Measurements from ENCODE around the gene FKBP4.

FKBP4 gene

DNA sequence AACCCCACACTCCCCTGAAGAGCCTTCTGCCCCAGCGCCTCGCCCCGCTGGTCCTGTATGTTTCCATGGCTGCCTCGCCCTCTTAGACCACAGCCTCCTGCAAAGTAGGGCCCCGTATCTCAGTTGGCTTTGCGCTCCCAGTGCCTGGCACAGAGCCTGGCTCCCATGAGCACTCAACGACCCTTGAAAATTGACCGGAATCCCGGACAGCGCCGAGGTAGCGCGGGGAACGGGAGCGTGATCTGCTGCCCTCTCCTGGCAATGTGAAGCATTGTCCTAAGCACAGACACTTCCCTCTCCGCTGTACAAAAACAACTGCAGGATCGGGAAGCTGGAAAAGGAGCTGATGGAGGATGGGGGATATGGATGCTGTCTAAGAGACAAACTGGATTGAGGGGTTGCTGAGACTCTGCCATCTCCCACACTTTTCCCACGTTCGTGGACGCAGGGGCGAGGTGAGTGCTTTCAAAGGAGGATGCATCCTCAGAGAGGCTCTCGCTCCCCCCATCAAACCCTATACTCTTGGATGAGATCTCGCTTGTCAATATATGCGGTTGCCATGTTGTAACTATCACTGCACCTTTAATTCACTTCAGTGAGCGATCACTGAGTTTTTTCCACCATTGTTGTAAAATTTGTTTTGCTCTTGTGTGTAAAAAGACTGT is 10.7 kb upstream of the FKBP4 start:
- peak; percentile 36 to 66 for DNase-seq

DNA sequence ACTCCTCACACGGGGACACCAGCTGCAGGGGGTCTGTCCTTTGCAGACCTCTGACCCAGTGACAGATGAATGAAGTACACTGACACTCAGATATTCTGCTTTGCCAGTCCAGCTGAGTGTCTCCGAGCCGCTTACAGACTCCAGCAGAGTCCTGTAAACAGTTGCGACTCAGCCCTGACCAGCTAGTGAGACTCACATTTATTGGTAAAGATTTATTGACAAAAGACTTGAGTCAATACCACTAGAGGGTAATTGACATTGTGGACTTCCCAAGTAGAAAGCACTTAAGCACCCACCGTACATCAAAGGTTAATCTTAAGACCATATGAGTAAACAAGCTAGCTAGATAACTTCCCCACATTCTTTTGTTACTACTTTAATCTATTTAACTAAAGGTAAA is 9.8 kb upstream of the FKBP4 start:
- DNase-seq = no peak

DNA sequence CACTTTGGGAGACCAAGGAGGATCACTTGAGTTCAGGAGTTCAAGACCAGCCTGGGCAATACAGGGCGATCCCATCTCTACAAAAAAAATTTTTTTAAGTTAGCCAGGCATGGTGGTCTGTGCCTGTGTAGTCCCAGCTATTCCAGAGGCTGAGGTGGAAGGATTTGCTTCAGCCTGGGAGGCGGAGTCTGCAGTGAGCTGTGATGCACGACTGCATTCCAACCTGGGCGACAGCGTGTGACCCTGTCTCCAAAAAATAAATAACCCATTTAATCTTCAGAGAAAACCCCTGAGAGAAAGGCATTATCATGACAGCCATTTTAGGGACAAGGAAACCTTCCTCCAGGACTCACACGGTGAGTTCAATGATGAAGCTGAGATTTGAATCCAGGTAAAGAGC is 3.7 kb upstream of the FKBP4 start:
- DNase-seq = no peak

DNA sequence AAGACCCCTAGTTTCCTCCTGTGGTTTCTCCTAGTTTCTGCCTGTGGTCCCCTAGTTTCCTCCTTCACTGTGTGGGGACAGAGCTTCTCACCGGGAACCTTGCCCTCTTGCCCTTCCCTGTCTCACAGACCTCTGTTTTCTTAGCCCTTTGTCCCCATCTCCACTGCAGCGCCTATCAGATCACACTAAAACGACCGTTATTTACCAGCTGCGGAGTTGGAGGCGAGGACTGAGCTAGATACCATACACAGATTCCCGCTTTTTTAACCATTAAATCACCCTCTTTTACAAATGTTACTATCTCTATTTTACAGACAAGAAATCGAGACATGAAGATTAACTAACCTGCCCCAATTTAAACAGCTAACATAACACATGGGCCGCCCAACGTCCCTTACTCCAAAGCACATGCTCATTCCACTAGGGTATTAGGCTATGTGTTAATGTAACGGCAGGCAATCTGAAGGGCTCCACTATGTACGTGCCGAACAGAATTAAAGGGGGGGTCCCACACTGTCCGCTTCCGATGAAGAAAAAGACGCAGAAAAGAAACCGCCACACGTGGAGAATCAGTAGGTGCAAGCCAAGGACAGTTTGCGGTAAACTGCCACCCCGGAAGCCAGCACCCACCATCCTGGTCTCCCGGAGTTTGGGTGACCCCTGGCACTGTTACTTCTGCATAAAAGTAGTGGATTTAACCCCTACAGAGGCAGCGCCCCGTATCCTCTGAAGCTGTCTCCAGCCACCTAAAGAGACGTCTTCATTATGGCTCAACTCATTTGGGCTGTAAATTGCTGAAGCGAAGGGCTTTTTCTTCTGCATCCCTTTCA is 1.9 kb upstream of the FKBP4 start:
- DNase-seq = no peak

DNA sequence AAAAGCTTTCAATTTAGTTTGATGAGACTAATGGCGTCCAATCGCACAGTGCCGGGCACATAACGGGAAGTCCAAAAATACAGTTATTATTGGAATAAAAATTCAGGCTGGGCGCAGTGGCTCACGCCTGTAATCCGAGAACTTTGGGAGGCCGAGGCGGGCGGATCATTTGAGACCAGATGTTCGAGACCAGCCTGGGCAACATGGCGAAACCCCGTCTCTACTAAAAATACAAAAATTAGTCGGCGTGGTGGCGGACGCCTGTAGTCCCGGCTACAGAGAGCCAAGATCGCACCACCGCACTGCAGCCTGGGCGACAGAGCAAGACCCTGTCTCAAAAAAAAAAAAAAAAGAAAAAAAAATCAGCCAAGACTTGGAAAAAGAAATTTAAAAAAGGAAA is 1.2 kb upstream of the FKBP4 start:
- DNase-seq = no peak

DNA sequence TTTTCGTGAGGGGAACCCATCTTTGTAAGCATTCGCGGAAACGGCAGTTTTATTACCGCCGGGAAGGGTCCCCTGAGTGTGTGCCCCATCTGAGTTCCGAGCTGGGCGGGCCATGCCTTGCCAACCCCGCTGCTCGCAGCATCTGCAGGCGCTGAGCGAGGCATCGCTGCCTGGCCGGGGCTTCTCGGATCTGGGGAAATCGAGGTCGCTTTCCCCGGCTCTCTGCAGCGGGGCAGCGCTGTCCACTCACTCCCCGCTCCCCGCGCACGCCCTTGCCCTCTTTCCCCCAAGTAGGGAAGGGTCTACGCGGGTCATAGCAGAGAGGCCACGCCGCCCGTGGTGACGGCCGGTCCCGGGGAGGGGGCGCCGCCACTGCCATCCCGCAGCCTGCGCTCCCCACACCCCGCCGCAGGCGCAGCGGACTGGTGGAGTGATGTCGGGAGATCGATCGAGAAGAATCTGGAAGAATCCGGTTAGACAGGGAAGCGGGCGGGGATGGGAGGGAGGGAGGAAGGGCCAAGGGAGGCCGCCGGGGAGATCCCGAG is 507 bp upstream of the FKBP4 start:
- DNase-seq = peak; percentile 45 to 60

DNA sequence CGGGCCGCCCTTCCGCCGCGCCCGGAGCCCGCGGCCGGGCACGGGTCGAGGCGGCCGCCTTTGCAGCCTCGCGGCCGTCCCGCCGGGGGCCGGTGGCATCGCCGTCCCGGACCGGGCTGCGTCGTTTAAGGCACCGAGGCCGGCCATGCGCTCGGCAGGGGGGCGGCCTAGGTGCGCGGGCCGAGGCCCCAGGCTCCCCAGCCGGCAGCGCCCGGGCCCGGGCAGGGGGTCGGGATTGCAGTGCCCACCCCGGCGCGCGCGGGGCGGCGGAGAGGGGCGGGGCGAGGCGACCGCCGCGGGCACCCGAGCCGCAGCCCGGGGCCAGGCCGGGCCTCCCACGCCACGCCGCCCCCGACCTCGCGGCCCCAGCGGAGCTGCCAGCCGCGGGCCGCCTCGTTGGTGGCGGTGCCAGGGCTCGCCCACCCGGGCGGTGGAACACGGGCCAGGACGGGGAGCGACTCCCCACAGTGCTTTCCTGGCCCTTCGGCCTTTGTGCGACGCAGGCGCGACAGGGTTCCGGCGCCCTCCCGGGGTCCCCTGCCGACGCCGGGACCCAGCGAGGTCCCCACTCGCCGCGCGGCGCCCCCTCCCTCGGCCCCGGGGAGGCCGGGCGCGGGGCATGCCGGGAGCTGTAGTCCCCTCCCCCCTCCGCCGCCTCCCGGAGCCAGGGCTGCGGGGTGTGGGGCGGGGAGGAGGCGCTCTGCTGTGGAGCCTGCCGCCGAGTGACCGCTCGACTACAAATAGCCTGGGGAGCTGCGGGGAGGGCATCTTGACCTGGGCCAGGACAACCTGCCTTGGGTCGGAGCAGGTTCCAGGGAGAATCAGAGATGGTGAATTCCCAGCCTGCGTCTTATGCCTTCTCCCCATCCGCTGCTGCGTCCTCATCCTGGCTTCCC is 769 bp downstream of the FKBP4 start:
- DNase-seq = peak; percentile 43 to 79

DNA sequence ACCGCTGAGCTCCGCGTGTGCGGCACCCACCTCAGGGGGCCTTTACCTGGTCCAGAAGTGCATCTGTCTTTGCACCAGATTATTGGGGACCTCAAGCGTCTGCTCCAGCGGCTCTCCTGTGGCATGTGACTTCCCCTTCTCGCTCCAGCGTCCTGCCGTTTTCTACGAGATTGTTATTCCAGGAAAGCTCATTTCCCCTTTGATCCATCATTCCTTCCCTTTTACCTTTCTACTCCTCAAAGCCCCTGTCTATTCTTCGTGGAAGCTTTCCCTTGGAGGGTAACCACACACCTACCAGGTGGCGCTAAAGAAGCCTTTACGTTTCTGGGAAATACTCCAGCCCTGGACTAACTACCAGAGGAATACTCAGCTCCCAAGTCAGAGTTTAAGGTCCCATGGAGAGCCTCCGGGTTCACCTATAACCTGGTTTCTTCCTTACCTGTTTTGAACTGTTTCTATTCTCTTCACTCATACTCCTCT is 1.5 kb downstream of the FKBP4 start:
- no peak for DNase-seq

DNA sequence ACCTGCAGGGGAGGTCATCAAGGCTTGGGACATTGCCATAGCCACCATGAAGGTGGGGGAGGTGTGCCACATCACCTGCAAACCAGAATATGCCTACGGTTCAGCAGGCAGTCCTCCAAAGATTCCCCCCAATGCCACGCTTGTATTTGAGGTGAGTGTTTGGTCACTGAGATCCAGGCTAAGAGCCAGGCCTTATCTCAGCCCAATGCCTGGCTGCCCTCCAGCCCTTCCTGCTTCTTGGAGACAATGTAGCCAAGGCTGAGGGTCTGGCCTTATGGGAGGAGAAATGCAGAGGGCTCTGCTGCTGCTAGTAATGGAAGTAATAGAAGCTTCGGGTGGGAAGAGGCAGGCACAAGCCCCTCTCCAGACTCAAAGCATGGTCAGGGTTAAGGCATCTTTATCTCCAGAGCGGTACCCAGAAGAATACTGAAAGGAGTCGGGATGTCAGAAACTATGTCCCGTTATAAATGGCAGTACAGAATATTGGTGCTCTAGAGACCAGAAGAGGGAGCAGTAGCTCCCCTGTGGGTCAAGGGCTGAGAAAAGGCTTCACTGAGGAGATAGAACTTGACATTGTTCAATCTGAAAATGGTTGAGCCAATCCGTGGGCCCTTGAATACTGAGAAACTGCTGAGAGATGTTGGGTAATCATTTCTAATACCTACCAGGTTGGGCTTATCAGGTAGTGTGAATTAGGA is 3.1 kb downstream of the FKBP4 start:
- no peak for DNase-seq

DNA sequence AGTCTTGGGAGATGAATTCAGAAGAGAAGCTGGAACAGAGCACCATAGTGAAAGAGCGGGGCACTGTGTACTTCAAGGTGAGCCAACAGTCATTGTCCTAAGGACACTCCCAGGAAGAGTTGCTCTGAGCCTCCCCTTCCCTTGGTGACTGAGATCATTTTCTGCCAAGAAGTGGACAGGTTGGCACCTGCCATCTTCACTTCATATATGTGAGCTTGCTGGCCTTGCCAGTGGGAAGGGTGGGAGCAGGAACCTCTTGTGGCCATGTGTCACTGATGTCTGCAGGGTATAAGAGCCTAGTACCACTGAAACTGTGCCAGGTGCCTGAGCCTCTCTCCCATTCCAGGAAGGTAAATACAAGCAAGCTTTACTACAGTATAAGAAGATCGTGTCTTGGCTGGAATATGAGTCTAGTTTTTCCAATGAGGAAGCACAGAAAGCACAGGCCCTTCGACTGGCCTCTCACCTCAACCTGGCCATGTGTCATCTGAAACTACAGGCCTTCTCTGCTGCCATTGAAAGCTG is 5.3 kb downstream of the FKBP4 start:
- no peak for DNase-seq

DNA sequence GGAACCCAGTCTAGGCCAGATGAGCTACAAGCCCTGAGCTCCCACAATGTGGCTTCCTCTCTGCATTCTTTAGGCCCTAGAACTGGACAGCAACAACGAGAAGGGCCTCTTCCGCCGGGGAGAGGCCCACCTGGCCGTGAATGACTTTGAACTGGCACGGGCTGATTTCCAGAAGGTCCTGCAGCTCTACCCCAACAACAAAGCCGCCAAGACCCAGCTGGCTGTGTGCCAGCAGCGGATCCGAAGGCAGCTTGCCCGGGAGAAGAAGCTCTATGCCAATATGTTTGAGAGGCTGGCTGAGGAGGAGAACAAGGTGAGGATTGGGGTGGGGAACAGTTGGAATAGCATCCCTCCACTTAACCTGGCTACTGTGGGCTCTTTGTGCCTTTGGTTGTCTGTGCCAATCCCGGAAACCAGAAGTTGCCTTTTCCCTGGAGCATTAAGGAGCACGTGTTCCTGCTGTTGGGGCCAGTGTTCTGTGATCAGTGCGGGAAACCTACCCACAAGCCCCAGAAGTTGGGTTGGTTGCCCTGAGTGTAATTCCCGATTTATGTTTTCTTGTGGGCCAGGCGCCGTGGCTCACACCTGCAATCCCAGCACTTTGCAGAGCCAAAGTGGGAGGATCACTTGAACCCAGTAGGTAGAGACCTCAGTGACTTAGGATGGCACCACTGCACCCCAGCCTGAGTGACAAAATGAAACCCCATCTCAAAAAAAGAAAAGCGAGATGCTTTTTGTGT is 6.4 kb downstream of the FKBP4 start:
- no peak for DNase-seq

DNA sequence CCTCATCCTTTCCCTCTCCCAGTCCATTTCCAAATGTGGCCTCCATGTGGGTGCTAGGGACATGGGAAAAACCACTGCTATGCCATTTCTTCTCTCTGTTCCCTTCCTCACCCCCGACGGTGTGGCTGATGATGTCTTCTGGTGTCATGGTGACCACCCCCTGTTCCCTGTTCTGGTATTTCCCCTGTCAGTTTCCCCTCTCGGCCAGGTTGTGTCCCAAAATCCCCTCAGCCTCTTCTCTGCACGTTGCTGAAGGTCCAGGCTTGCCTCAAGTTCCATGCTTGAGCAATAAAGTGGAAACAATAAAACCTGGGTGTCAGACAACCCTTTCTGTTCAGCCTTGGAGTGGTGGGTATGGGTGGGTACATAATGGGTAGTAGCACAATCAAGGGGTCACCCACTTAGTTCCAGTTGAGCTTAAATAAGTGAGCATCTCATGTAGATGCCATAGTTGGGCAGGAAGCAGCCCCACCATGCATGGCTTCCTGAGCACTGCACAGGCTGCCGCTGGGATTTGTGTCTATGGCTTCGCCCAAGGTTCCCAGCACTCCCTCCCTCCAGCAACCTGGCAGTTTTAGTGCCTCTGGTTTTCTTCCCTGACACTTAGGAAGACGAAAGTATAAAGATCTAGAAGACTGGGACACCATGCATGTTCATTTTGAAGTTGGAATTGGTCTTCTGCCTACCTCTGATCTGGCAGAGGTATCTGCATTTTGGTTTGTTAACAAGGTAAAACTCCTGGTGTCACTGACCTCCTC is 9.0 kb downstream of the FKBP4 start:
- DNase-seq = no peak

DNA sequence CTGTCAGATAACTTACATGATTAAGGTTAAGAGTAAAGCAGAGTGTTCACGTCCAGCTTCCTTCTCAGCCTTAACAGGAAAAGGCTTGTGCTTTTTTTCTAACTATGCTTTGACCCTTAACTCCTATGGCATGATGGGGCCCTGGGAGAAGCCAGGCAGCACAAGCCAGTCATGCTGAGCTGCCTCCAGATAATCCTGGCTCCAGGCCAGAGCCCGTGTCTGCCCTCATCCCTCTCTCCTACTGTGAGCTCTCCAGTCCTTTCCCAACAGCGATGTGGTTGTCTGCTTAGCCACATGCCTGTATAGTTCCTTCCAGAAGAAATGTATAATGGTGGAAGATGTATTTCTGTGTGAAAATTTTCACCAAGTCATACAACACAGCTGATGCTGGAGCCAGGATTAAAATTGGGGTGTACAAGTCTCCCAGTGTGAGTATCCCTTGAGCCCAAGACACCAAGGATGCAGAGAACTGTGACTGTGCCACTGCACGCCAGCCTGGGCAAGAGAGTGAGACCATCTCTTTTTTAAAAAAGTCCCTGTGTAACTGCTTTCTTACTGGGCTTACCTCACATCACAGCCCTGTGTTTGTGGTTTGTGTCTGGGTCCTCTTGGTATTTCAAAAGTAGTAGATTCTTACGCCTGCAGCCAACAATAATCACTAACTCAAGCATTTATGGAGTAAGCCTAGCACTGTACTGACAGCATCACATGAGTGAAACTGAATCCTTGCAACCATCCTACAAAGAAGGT is 9.8 kb downstream of the FKBP4 start:
- no peak for DNase-seq

DNA sequence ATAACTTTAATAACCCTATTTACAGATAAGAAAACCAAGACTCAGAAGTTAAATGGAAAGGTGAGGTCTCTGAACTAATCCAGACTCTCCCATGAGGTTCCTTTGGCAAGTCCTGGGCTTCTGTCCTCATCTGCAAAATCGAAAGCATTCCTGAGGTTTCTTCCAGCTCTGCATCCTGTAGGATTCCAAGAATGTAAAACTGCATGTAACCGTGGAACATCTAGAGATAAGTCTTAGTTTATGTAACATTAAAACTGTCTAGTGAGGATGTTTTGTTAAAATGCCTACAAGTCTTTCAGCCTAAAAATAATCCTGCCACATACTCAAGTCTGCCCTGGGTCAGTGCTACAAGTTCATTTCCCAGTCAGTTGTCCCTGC is 10.4 kb downstream of the FKBP4 start:
- no peak for DNase-seq

DNA sequence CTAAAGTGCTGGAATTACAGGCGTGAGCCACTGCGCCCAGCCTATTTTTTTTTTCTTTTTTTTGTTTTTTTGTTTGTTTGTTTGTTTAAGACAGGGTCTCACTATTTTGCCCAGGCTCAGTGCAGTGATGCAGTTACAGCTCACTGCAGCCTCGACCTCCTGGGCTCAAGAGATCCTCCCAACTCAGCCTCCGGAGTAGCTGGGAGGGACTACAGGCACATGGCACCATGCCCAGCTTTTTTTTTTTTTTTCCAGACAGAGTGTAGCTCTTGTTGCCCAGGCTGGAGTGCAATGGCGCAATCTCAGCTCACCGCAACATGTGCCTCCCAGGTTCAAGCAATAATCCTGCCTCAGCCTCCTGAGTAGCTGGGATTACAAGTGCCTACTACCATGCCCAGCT is 11.9 kb downstream of the FKBP4 start:
- DNase-seq = no peak

DNA sequence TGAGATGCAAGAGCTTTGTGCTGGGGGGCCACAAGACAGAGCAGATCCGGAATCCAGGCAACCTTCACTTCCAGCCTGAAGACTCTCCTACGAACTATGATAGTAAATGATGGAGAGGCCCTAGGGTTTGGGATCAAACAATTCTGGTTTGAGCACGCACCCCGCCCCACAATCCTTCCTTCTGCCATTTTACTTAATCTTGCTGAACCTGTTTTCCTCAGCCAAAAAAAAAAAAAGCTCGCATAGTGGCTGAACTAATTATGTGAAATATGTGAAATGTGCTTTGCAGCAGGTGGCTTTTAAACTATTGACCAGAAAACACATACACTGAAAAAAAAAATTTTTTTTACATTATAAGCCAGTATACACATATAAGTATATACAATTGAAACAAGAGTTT is 17.0 kb downstream of the FKBP4 start:
- no peak for DNase-seq

DNA sequence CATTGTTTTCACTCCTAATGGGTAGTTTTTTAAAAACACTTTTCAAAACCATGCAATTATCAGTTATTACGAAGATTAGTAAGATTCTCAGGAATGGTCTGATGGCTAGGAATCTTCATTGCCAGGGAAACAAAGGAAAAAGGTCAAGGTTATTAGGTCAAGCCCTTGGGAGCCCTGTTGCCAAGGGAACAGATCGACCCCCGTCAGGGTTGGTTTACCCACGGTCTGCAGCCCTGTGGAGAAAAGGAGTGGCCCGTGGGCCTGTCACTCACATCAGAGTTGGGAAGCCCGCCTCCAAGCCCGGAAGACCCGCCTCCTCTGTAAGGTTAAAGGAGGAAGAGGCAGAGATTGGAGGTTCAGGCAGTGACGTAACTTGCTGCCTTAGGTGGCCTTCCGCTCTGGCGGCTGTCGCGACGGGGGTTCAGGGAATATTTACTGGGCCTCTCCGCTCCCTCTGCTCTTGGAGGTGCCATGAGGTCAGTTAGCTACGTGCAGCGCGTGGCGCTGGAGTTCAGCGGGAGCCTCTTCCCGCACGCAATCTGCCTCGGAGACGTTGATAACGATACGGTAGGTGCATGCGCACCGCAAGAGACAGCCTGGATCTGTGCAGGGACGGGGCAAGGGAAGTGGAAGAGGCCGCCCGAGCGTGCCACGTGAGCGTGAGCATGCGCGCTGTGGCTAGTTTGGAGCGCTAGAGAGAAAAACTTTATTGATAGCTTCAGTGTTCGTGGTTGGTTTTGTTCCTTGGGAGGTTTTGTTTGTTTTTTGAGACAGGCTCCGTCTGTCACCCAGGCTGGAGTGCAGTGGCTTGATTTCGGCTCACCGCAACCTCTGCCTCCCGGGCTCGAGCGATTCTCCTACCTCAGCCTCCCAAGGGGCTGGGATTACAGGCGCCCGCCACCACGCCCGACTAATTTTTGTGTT is 17.8 kb downstream of the FKBP4 start, which contains the start of gene ITFG2:
Gene ITFG2 (plus strand): TSS at position 379 of the 924 bp plus-strand sequence. CDS start 93 bp downstream, at position 472.
- DNase-seq = peak; percentile 99

Data from NCI-H1930 (cell line).